ENCODE results near the gene URB2. TPM values are rescaled to one million over a fixed set of nuclear protein-coding genes. Genes with fewer than 3 reads are reported as not detected.
"Not testable (repeated sequence)": the region's sequence is repeated elsewhere in the genome, so short reads cannot be mapped to it uniquely, and the experiment has no call there.

The URB2 gene
- total RNA-seq, 4 donors from 2014 or later = 8.7 to 13.1 (median 10.0) TPM

DNA sequence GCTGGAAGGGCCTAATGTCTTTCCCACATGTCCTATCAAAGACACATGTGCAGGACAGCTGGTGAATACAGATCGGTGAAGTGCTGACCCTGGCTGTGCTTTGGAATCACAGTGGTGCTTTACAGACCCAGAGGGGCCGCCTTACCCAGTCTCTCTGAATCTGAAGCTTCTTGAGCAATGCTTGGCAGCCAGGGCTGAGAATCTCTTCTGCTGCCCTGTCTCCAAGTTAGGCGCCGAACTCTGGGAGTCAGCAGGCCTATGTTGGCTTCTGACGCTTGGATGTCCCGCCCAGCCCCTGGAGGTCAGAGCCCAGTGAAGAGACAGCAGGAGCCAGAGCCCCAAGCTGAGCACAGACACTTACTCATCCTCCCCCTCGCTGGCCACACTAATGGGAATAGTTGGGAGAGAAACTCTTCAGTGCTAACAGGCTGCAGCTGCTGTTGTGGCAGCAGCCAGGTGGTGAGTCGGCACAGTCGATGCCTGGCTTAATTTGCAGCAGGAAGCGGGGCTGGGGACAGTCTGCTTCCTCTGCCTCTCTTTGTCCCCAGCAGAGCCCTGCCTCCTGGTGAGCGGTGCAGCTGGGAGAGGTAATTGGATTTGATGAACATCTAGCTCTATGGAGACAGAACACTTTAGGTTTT is 68.1 kb downstream of the URB2 start:
- WGBS, 2 donors = 44 to 55% methylated on average over 5 to 11 of the region's 11 CpGs
- peak overlapping the region in 2 of 4 donors; percentile 8 to 47 for H3K27ac ChIP-seq
- peak; percentile 77 to 78 for DNase-seq (ENCODE audit: low spot score in 2 of 2)

GRCh38 chr1:229696385-229696784 is 70.3 kb downstream of the URB2 start:
- Histone ChIP-seq H3K9me3 (no peaks in the 10 kb centered on the region), H3K4me3 (no peak overlapping the region), H3K27ac (no peak overlapping the region), H3K4me1 (peaks cover 0 to 30% (median 0%) of the 10 kb centered on the region in 4 donors), H3K36me3 (no peaks in the 10 kb centered on the region), H3K27me3 (no peaks in the 10 kb centered on the region)
- WGBS, 2 donors = 92 to 94% methylated on average over 5 of the region's 5 CpGs
- no peak for DNase-seq (ENCODE audit: low spot score in 2 of 2)
- TF ChIP-seq EP300 (IDR thresholded peaks at IDR 0.05) (no peak), POLR2A (IDR thresholded peaks at IDR 0.05) (no peak)
- TF ChIP-seq, protein P1, sequence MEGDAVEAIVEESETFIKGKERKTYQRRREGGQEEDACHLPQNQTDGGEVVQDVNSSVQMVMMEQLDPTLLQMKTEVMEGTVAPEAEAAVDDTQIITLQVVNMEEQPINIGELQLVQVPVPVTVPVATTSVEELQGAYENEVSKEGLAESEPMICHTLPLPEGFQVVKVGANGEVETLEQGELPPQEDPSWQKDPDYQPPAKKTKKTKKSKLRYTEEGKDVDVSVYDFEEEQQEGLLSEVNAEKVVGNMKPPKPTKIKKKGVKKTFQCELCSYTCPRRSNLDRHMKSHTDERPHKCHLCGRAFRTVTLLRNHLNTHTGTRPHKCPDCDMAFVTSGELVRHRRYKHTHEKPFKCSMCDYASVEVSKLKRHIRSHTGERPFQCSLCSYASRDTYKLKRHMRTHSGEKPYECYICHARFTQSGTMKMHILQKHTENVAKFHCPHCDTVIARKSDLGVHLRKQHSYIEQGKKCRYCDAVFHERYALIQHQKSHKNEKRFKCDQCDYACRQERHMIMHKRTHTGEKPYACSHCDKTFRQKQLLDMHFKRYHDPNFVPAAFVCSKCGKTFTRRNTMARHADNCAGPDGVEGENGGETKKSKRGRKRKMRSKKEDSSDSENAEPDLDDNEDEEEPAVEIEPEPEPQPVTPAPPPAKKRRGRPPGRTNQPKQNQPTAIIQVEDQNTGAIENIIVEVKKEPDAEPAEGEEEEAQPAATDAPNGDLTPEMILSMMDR (IDR thresholded peaks at IDR 0.05) = no peak

More for the DNA sequence above, 68.1 kb downstream of the URB2 start:
- TF ChIP-seq POLR2A (IDR thresholded peaks at IDR 0.05) (no peak), EP300 (IDR thresholded peaks at IDR 0.05) (peak in 1 of 2 donors; percentile 17)
- TF ChIP-seq, protein P1 (IDR thresholded peaks at IDR 0.05) = no peak
- peaks cover 0 to 19% (median 0%) of the 10 kb centered on the region in 4 donors for H3K4me1 ChIP-seq
- no peaks in the 10 kb centered on the region for H3K27me3 ChIP-seq
- H3K36me3 ChIP-seq = no peaks in the 10 kb centered on the region
- H3K4me3 ChIP-seq = no peak overlapping the region
- H3K9me3 ChIP-seq = no peaks in the 10 kb centered on the region

DNA sequence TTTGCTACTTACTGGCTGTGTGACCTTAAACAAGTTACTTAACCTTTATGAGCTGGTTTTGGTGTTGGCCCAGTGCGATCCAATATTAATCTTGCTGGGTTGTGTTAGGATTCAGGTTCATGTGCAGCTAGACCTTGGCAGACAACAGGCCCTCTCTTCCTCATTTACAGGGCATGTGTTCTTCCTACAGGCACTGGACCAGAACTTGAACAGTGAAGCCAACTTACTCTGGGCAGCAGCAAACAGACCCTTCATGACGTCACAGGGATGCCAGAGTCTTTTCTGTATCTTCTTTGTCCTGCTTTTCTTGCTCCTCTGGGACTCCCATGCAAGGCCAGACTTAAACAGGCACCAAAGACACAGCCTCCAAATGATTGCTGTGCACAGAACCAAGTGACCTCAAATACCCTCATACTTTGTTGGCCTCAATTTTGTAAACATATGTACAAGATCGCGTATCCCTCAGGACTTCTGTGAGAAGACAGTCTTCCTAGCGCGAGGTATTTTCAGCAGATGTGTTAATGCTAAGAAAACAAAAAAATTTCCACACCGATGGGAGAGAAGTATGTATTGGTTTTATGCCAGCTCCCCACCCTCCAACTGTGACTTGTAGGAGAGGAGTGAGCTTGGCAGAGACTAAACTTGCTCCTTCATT is 73.7 kb downstream of the URB2 start:
- Histone ChIP-seq H3K27me3 (no peaks in the 10 kb centered on the region), H3K27ac (peak overlapping the region in 1 of 4 donors; percentile 22), H3K9me3 (no peaks in the 10 kb centered on the region), H3K4me3 (no peak overlapping the region), H3K36me3 (no peaks in the 10 kb centered on the region), H3K4me1 (peaks cover 0 to 15% (median 0%) of the 10 kb centered on the region in 4 donors)
- WGBS, 2 donors = 19 to 27% methylated on average over 7 of the region's 7 CpGs
- peak in 1 of 2 donors; percentile 22 for DNase-seq (ENCODE audit: low spot score in 2 of 2)
- peak in 1 of 2 donors; percentile 23 for TF ChIP-seq EP300 (IDR thresholded peaks at IDR 0.05)
- TF ChIP-seq, protein P1 (IDR thresholded peaks at IDR 0.05) = no peak

DNA sequence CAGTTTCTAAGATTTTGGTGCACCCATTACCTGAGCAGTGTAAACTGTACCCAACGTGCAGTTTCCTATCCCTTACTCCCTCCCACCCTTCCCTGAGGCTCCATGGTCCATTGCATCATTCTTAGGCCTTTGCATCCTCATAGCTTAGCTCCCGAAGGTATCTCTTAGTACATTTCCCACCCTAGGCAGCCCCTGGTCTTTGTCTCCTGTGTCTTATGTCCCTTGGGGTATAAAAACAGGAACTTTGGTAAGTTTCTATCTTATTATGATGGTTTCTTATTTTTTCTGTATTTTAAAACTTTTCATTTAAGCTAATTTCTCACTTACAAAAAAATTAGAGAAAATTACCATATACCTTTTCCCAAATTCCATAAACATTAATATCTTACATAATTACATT is 78.1 kb downstream of the URB2 start:
- H3K9me3 ChIP-seq = peaks cover 0 to 12% (median 0%) of the 10 kb centered on the region in 4 donors
- 70 to 88% methylated on average over 2 of the region's 2 CpGs for WGBS, 2 donors
- H3K27ac ChIP-seq = no peak overlapping the region
- TF ChIP-seq, protein P1 (IDR thresholded peaks at IDR 0.05) = no peak
- TF ChIP-seq EP300 (IDR thresholded peaks at IDR 0.05) = no peak
- TF ChIP-seq POLR2A (IDR thresholded peaks at IDR 0.05) = no peak
- no peaks in the 10 kb centered on the region for H3K27me3 ChIP-seq
- H3K36me3 ChIP-seq = no peaks in the 10 kb centered on the region
- no peak for DNase-seq (ENCODE audit: low spot score in 2 of 2)
- H3K4me1 ChIP-seq = peaks cover 0 to 10% (median 0%) of the 10 kb centered on the region in 4 donors
- H3K4me3 ChIP-seq = no peak overlapping the region

DNA sequence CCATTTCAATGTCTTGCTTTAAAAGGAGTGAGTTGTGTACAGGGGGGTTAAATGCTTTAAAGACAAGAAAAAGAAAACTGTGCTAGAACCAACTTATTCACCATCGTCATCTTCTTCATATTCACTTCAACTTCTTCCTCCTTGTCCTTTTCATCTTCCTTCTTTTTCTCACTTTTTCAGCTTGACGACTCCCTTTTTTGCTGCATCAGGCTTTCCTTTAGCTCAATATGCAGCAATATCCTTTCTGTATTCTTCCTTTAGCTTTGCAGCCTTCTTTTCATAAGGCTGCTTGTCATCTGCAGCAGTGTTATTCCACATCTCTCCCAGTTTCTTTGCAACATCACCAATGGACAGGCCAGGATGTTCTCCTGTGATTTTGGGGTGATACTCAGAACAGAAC is 79.1 kb downstream of the URB2 start:
- H3K4me1 ChIP-seq; H3K27me3 ChIP-seq; DNase-seq (ENCODE audit: low spot score in 2 of 2); H3K27ac ChIP-seq; H3K4me3 ChIP-seq; H3K36me3 ChIP-seq: not testable (repeated sequence)
- H3K9me3 ChIP-seq = peaks cover 0 to 12% (median 0%) of the 10 kb centered on the region in 4 donors
- 81 to 97% methylated on average over 2 of the region's 2 CpGs for WGBS, 2 donors

DNA sequence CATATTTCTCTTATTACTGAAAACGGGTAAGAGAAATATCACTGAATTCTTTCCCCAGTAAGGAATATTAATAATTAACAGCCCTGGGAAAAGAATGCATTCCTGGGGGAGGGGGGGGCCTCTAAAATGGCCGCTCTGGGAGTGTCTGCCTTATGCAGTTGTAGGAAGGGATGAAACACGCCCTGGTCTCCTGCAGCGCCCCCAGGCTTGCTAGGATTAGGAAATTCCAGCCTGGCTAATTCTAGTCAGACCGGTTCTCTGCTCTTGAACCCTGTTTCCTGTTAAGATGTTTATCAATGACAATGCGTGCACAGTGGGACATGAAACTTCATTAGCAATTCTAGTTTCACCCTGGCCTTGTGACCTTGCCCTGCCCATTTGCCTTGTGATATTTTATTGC is 81.1 kb downstream of the URB2 start:
- H3K9me3 ChIP-seq = peaks cover 0 to 12% (median 0%) of the 10 kb centered on the region in 4 donors
- H3K27ac ChIP-seq; H3K4me1 ChIP-seq; H3K4me3 ChIP-seq; DNase-seq (ENCODE audit: low spot score in 2 of 2); H3K36me3 ChIP-seq; H3K27me3 ChIP-seq: not testable (repeated sequence)
- 69 to 88% methylated on average over 6 of the region's 6 CpGs for WGBS, 2 donors

Measured in tibial nerve (tissue), 4 donors.